MM.1S (cell line): Measurements from ENCODE around the gene TGFBR2.
A peak's percentile ranks its signal among the peaks of the same experiment; 100 is the strongest.

Experiments
- DNase-seq: peaks from one replicate; pipeline ENCODE4 v3.0.0-alpha.2; 2015
- H2AFZ ChIP-seq: fragments of 300-600 bp; sonication (generic); 2 replicates; pipeline ENCODE4 v1.6.0; 2016; ENCODE audit warnings: antibody characterized with exemption, low read length
- H3F3A ChIP-seq: fragments of 300-600 bp; sonication (generic); 2 replicates; pipeline ENCODE4 v1.6.1; 2016; ENCODE audit warnings: mild to moderate bottlenecking, antibody characterized with exemption, low read length, moderate library complexity, mixed read lengths; ENCODE audit not compliant: insufficient read depth
- H3K27ac ChIP-seq: fragments of 300-600 bp; sonication (generic); 2 replicates; pipeline ENCODE4 v1.5.1; 2016; ENCODE audit warnings: mild to moderate bottlenecking, low read length
- H3K27me3 ChIP-seq: fragments of 300-600 bp; sonication (generic); replicated peaks from 2 replicates; pipeline ENCODE4 v1.6.0; 2016; ENCODE audit warnings: low read length; ENCODE audit not compliant: insufficient read depth
- H3K36me3 ChIP-seq: fragments of 300-600 bp; sonication (generic); replicated peaks from 2 replicates; pipeline ENCODE4 v1.6.1; 2016; ENCODE audit warnings: mild to moderate bottlenecking, low read length, mixed read lengths; ENCODE audit not compliant: insufficient read depth
- H3K4me1 ChIP-seq: fragments of 300-600 bp; sonication (generic); 2 replicates; pipeline ENCODE4 v1.6.1; 2016; ENCODE audit warnings: low read length, mixed read lengths
- H3K4me2 ChIP-seq: fragments of 300-600 bp; sonication (generic); 2 replicates; pipeline ENCODE4 v1.6.0; 2016; ENCODE audit warnings: low read depth, low read length
- H3K4me3 ChIP-seq: fragments of 300-600 bp; sonication (generic); 2 replicates; pipeline ENCODE4 v1.5.1; 2016; ENCODE audit warnings: low read length, mixed read lengths
- H3K79me2 ChIP-seq: fragments of 300-600 bp; sonication (generic); 2 replicates; pipeline ENCODE4 v1.6.1; 2016; ENCODE audit warnings: mixed run types, low read length, mixed read lengths
- H3K9ac ChIP-seq: fragments of 300-600 bp; sonication (generic); 2 replicates; pipeline ENCODE4 v1.6.1; 2016; ENCODE audit warnings: low read length, mixed read lengths
- H3K9me2 ChIP-seq: fragments of 300-600 bp; sonication (generic); replicated peaks from 2 replicates; pipeline ENCODE4 v1.6.1; 2016; ENCODE audit warnings: mild to moderate bottlenecking, low read length, mixed read lengths; ENCODE audit not compliant: insufficient read depth
- H3K9me3 ChIP-seq: fragments of 300-600 bp; sonication (generic); replicated peaks from 2 replicates; pipeline ENCODE4 v1.6.1; 2016; ENCODE audit warnings: mild to moderate bottlenecking, low read length, mixed read lengths; ENCODE audit not compliant: insufficient read depth
- H4K20me1 ChIP-seq: fragments of 300-600 bp; sonication (generic); 2 replicates; pipeline ENCODE4 v1.6.1; 2016; ENCODE audit warnings: mild to moderate bottlenecking, low read length, moderate library complexity, mixed read lengths; ENCODE audit not compliant: insufficient read depth
- CTCF ChIP-seq: fragments of 300-600 bp; sonication (generic); IDR thresholded peaks from 2 replicates; pipeline ENCODE4 v1.5.1; 2016; ENCODE audit warnings: antibody characterized with exemption, low read length, mixed read lengths
- EZH2 ChIP-seq: fragments of 300-600 bp; sonication (generic); optimal IDR thresholded peaks from 2 replicates; pipeline ENCODE3; 2017; ENCODE audit warnings: low read depth, mild to moderate bottlenecking, antibody characterized with exemption, low read length, mixed read lengths
- EZH2phosphoT487 ChIP-seq: fragments of 300-600 bp; sonication (generic); IDR thresholded peaks from 2 replicates; pipeline ENCODE4 v1.6.1; 2018; ENCODE audit warnings: antibody characterized with exemption, low read length

Gene TGFBR2

GRCh38 chr3:30639937-30640336 is 33.5 kb downstream of the TGFBR2 start:
- no peak for TF ChIP-seq CTCF
- no peak for TF ChIP-seq EZH2
- H3K9me3 ChIP-seq = no peaks in the 10 kb centered on the region
- H3K9ac ChIP-seq = no peak overlapping the region
- H3K36me3 ChIP-seq = no peaks in the 10 kb centered on the region
- H3K4me2 ChIP-seq = no peak overlapping the region
- DNase-seq = no peak
- H3K9me2 ChIP-seq = no peaks in the 10 kb centered on the region
- peaks cover 76% of the 10 kb centered on the region for H3K79me2 ChIP-seq
- no peak overlapping the region for H3K27ac ChIP-seq
- H3K27me3 ChIP-seq = no peaks in the 10 kb centered on the region
- H3K4me3 ChIP-seq = no peak overlapping the region
- H3F3A ChIP-seq = peaks cover 42% of the 10 kb centered on the region
- H2AFZ ChIP-seq = no peak overlapping the region
- no peaks in the 10 kb centered on the region for H4K20me1 ChIP-seq
- H3K4me1 ChIP-seq = peaks cover 60% of the 10 kb centered on the region

- DNase-seq = no peak
- Histone ChIP-seq H3K4me2 (peak overlapping the region; percentile 90; the same call in 1 of the 2 replicates), H3K4me1 (peaks cover 69% of the 10 kb centered on the region)
These were observed 34.5 kb downstream of the TGFBR2 start for GRCh38 chr3:30640851-30641250.

GRCh38 chr3:30641416-30642251 is 35.2 kb downstream of the TGFBR2 start:
- TF ChIP-seq CTCF = no peak
- no peak for TF ChIP-seq EZH2
- TF ChIP-seq EZH2phosphoT487 = no peak
- H4K20me1 ChIP-seq = no peaks in the 10 kb centered on the region

More at GRCh38 chr3:30640851-30641250, 34.5 kb downstream of the TGFBR2 start:
- Histone ChIP-seq H3K36me3 (no peaks in the 10 kb centered on the region), H3K27me3 (no peaks in the 10 kb centered on the region), H3K4me3 (no peak overlapping the region), H3K27ac (peak overlapping the region; percentile 90; the same call in 1 of the 2 replicates), H3K9me3 (no peaks in the 10 kb centered on the region), H3K9me2 (no peaks in the 10 kb centered on the region), H4K20me1 (no peaks in the 10 kb centered on the region), H3K9ac (no peak overlapping the region), H3F3A (peaks cover 47% of the 10 kb centered on the region), H3K79me2 (peaks cover 75% of the 10 kb centered on the region), H2AFZ (no peak overlapping the region)
- TF ChIP-seq EZH2 = no peak
- TF ChIP-seq EZH2phosphoT487 = no peak
- no peak for TF ChIP-seq CTCF

More at GRCh38 chr3:30641416-30642251, 35.2 kb downstream of the TGFBR2 start:
- Histone ChIP-seq H3K36me3 (no peaks in the 10 kb centered on the region), H3F3A (peaks cover 47% of the 10 kb centered on the region), H3K79me2 (peaks cover 80% of the 10 kb centered on the region), H2AFZ (no peak overlapping the region), H3K9me2 (no peaks in the 10 kb centered on the region), H3K27me3 (no peaks in the 10 kb centered on the region), H3K9me3 (no peaks in the 10 kb centered on the region), H3K4me2 (peak overlapping the region; percentile 90), H3K27ac (peak overlapping the region; percentile 90; the same call in 1 of the 2 replicates), H3K9ac (peak overlapping the region; percentile 44; the same call in 1 of the 2 replicates), H3K4me3 (peak overlapping the region; percentile 25), H3K4me1 (peaks cover 77% of the 10 kb centered on the region)
- no peak for DNase-seq
